IPS-NIHi11 (cell line): ENCODE measurements around the gene TMEM61.

ENCODE experiments used
- DNase-seq: peaks from one replicate; pipeline ENCODE4 v3.0.0; 2012; ENCODE audit warnings: mixed read lengths, low spot score

TMEM61 gene

DNA sequence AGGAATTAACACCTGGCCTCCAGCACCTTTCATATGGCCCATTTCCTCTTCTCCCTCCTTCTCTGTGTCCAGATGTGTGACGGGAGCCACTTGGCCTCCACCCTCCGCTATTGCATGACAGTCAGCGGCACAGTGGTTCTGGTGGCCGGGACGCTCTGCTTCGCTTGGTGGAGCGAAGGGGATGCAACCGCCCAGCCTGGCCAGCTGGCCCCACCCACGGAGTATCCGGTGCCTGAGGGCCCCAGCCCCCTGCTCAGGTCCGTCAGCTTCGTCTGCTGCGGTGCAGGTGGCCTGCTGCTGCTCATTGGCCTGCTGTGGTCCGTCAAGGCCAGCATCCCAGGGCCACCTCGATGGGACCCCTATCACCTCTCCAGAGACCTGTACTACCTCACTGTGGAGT is 5.6 kb downstream of the TMEM61 start:
- DNase-seq, result no peak

DNA sequence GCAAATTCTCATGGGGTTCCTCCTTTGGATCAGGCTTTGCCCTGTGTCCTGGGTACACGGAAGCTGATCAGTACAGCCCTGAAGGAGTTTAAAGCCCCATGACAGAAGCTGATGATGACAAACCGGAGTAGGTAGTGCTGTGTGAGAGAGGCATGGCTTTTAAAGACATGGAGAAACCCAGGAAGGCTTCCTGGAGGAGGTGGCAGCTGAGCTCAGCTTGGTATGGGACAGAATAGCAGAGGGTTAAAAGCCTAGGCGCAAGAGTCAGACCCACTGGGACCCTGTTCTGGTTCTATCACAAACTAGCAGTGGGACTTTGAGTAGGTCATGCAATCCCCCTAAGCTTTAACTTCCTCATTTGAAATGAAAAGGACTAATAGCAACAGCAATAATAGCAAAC is 6.1 kb downstream of the TMEM61 start:
- no peak for DNase-seq

DNA sequence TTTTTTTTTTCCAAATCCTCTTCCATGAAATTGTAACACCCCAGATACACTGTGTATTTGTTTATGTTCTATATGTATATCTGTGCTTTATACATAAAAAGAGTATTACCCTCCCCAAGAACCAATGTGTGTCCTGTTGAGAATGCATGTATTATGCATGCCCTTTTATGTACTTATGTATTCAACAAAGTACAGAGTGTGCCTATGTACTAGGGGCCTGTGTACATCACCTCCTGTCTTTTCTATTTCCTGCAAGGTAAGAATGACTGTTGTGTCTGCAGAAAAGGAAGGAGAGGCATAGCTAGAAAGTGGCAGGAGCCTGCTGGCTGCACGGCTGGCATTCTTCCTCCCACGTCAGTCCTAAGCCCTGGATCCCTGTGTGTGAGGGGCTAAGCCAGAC is 7.0 kb downstream of the TMEM61 start:
- DNase-seq, result no peak

DNA sequence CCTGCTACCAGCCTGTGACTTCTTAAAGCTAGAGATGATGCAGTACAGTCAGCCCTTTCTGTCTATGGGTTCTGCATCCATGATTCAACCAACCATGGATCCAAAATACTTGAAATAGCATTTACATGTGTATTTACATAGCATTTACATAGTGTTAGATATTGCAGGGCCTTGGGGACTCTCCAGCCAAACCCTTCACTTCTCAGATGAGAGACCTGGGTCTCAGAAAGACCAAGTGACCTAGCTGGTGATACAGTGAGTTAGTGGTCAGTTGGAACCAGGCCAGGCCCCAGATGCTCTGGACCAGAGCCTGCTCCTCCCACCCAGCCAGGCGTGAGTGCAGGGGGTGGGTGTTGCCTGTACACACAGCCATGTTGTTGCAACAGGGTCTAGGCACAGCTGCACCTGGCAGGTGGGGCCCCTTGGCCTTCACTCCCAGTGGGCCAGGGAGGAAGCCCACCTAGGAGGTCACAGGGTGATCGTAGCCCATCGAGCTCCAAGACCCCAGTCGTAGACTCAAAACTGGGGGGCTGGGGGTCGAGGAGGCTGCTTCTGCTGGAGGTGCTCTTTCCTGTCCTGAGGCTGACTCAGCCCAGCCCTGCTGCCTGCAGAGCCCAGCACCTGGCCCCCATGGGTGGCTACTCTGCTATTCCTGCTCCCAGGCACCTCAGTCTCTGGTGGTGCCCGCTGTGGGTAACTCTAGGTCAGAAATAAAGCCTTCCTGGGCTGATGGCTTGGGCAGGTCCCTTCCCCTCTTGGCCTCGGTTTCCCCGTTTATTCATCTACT is 7.7 kb downstream of the TMEM61 start:
- no peak for DNase-seq

DNA sequence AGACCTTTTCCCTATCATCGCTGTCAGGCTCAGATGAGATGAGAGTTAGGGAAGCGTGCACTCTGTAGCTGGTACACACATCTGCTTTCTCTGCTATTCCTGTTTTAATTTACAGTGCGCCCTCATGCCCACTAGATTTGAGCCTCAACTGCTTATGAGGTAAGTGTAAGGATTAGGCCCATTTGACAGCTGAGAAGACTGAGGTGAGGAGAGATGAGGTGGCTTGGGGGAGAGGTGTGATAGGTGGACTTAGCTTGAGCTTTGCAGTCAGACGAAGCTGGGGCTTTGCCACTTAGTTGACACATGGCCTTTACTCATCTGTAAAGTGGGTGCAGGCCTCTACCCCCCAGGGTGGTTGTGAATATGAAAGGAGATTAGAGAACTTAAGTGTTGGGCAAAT is 8.5 kb downstream of the TMEM61 start:
- DNase-seq, result no peak

DNA sequence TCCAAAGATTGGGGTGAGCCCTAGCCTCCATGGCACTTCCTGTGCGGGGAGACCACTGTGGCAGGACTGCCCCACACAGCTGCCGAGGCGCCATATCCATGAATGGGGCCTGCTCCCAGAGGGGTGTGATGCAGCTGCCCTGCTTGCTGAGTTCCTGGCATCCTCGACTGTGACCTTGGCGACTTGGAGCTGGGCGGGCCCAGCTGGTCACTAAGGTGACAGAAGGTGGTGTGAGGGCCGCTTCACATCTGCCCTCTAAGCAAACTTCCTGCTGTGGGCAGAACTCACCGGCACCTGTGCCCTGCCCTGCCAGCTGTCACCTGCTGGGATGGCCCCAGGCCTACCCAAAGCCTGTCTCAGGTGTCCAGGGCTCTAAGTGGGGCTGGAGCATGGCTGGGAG is 9.0 kb downstream of the TMEM61 start:
- DNase-seq, result no peak

DNA sequence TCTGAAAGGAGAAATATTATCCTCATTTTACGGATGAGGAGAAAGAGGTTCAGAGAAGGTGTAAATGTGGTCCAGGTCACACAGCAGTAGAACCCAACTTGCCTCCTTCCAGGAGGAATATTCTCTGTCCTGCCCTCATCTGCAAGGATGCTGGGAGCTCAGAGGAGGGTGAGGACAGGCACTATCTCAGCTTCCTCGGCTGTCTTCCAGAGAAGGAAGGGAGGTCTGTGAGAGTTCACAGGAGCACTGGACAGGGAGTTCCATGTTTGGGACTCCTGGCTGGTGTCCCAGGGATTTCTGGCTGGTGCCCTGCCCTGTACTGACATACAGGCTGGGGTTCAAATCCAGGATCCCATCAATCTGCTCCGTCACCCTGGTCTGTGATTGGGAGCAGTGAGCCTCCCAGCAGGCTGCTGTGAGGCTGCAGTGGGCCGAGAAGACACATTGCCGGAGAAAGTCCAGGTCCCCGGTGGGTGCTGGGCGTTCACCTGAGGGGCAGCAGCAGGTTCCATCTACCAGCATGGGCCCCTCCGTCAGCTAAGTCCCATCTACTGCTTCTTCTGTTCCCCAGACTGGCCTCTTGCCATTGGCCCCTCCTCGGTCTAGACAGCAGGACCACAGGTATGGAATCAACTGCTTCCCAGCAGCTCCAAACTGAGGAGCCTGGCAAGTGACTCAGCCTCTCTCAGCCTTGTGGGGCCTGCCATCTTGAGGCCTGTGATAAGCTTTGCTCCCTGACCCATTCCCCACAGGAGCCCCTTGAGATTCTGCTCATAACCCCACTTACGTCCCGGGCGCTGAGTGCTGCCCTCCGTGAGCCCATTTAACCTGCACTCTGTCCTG is 9.8 kb downstream of the TMEM61 start:
- DNase-seq, result no peak

DNA sequence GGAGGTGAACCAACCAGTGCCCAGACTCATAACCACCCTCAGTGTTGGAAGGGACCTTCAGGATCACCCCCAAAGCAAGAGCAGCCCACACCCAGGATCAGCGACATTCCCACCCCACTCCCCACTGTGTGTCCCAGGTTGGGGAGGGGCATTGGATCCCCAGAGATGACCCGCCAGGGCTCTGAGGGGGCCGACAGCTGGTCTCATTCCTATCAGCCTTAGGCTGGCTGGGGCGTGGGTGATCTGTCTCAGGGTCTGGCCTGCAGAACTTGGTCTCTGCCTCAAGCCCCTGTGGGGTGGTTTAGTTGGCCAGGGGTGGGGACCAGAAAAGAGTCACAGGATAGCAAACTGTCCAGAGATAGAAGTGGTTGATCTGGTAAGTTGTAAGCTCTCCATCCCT is 10.5 kb downstream of the TMEM61 start:
- DNase-seq, result no peak

DNA sequence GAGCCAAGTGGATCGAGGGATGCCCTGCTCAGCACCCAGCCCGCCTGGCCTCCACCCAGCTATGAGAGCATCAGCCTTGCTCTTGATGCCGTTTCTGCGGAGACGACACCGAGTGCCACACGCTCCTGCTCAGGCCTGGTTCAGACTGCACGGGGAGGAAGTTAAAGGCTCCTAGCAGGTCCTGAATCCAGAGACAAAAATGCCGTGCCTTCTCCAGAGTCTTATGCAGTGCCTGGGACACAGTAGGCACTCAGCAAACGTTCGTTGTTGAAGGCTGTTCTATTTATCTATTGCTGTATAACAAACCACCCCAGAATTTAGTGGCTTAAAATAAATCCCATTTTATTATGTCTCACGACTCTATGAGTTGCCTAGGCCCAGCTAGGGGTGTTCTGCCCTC is 11.5 kb downstream of the TMEM61 start:
- DNase-seq, result no peak

DNA sequence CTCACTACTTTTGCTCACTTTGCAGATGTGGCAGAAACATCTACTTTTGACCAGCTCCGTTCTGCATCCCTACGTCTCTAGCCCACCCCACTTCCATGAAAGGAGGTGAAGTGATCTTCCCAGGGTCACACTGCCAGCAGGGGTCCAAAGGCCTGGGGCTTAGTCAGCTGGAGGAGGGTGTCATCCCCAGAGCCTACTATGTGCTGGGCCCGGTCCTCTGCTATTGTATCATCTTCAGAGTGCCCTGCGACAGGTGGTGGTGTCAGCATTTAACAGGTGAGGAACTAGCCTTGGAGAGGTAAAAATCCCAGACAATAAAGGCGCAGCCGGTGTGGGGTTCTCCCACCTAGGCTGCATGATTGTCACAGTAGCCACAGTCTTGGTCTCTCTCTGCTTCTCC is 12.7 kb downstream of the TMEM61 start:
- DNase-seq, result no peak

DNA sequence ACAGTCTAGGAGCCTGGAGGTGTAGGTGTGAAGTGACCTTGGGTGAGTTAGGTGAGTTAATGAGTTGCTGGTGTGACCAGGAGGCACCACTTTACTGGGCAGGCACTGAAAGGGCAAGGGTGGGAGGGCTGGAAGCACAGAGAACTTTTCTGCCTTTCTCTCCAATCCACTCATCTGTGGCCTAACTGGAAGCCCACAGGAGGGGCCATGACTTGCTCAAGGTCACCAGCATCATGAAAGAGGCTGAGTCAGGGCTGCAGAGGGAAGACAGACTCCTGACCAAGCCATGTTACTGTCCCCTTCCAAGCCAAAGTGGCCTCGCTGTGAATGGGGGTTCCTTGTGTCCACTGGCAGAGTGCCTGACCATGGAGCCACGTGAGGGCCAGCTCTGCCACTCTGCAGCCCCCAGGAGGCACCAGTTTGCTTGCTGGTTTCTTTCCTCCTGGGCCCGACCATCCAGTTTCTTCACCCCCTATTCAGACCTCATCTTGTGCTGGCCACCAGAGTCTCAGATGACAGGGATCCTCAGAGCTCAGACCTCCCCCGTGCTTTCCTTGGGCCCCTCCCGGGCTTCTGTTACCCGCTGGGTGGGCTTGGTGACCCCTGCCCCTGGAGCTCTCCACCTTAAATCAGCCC is 14.0 kb downstream of the TMEM61 start:
- DNase-seq, result no peak

DNA sequence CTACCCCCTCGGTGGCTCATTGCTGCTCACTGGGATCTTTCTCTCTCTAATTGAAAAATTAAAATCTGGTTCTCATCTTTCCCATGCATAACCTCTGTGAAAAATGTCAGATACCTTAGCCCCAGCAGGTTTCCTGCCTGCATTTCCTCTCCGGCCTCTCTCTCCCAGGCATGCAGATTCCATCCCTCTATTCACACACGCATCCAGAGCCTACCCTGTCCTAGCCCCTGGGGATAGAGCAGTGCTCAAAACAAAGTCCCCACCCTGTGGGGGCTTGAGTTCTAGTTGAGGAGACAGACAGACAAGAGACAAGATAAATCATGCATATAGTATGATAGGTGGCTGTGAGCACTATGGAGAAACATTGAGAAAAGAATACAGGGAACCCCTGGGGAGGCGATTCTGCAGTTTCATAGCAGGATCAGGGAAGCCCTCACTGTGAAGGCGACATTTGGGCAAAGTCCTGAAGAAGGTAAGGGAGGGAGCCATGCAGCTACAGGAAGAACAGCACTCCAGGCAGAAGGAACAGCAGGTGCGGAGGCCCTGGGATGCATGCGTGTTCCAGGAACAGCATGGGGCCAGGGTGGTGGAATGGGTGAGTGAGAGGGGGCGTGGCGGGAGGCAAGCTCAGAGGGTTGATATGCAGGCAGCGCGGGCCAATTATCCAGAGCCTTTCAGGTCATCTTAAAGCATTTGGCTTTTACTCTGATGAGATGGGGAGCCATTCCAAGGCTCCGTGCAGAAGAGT is 14.8 kb downstream of the TMEM61 start:
- DNase-seq, result no peak

DNA sequence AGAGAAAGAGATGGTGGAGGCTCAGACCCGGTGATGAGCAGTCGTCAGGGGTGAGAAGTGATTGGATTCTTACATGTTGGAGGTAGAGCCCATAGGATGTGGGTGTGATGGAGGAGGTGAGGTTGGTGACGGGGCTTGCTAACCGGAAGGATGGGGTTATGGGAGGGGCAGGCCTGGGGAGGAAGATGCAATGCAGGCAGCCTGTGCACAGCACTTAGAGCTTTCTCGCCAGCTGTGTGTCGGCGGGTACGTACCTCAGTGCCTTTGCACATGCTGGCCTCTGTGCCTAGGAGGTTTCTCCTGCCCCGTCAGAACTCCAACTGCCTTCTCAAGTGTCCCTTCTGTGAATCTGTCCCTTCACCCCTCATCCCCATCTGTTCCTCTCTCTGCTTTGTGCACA is 15.4 kb downstream of the TMEM61 start:
- DNase-seq, result no peak

DNA sequence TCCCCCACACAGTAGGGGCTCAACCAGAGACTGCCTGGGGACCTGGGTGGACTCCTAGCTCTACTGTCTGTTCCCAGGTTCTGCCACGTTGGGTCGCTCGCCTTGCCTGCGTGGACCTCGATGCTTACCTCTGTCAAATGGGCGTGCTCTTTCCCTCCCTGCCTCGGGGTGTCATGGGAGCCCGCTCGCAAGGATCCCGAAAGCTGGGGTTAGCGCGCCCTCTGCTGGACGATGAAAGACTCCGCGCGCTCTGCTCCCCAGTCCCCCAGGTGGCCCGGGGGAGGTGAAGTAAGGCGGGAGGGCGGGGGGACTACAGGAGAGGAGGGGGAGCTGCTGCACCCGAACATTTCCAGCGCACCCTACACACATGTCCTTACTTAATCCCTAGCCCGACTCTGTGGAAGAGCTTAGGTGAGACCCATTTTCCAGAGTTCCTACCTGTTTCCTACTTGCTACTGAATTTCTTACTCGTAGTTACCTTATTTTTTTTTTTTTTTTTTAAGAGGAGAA is 16.0 kb downstream of the TMEM61 start:
- peak; percentile 95 for DNase-seq

DNA sequence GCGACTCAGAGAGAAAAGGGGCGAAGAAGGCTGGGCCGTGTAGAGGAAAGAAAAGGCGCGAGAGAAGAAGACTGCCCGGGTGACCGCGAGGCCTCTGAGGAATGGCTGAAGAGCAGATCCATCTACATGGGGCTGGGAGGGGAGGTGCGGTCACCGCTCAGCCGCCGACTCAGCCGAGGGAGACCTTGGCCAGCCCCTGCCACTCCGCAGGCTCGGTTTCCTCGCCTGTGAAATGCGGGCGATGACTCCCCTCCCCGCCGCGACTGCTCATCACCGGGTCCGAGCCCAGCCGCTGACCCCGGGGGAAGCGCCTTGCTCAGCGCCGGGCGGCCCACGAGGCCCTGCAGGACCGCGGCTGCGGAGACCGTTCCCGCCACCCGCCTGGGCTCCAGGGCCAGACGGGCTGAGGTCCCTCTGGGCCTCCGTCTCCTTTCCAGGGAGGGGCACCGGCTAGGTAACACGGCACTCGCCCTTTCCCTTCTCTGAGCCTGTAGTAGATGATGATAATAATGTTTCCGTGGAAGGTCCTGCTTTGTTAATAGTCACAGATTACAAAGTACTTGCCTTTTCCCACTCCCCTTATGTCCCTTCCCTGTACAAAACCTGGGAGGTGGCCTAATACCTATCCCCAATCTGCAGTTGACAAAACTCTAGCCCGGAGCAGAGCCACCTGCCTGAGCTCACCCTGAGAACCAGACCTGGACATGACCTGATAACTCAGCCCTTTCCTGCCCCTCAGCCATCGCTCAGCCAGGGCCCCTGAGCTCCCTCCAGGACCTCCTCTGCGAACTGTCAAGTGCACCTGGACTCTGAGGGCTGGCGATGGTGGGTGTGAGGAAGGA is 16.7 kb downstream of the TMEM61 start:
- DNase-seq, result peak; percentile 54

DNA sequence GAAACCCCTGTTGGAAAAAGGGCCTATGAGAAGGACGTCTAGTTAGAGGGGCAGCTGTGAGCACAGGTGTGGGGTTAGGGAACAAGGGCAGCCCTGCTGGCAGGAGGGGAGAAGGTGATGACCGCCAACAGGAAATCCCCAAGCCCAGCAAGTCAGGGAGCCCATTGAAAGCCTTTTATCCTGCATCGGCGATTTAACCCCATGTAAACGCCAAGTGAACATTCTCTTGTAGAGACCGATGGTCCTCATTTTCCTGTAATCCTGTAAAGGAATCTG is 17.2 kb downstream of the TMEM61 start:
- DNase-seq, result no peak

DNA sequence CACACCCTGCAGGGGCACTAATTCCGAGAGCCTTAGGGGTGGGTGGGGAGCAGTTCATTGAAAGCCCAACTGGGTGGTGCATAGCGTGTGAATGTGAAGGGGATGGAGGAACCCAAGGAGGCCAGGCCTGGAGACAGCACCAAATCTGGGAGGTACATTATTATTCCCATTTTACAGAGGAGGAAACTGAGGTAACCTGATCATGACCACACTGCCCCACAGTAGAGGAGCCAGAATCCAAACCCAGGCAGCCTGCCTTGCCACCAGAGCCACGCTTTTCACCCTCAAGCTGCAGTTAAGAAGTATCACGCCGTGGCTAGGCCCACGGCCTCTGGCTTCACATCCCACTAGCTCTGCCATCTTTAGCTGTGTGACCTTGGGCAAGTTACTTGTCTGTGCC is 17.7 kb downstream of the TMEM61 start:
- no peak for DNase-seq

DNA sequence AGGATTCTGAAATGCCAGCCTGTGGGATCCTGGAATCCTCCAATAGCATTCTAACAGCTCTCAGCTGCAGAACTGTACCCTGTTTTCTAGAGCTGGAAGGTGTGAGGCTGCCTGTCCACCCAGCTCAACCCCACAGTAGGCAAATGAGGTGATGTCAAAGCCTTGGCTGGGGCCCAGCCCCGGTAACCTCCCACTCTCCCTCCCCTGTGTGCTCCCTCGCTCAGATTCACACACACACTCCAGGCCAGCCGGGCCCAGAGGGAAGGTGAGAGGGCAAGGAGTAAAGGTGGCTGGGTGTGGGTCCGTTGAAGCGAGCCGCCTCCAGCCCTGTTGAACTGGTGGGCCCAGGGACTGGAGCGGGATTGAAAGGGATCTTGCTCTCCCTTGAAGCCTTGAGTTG is 18.2 kb downstream of the TMEM61 start, which contains the start of gene BSND:
Gene BSND (plus strand): TSS at position 257 of the 400 bp plus-strand sequence. CDS start 254 bp downstream, outside the sequence.
- DNase-seq, result no peak

DNA sequence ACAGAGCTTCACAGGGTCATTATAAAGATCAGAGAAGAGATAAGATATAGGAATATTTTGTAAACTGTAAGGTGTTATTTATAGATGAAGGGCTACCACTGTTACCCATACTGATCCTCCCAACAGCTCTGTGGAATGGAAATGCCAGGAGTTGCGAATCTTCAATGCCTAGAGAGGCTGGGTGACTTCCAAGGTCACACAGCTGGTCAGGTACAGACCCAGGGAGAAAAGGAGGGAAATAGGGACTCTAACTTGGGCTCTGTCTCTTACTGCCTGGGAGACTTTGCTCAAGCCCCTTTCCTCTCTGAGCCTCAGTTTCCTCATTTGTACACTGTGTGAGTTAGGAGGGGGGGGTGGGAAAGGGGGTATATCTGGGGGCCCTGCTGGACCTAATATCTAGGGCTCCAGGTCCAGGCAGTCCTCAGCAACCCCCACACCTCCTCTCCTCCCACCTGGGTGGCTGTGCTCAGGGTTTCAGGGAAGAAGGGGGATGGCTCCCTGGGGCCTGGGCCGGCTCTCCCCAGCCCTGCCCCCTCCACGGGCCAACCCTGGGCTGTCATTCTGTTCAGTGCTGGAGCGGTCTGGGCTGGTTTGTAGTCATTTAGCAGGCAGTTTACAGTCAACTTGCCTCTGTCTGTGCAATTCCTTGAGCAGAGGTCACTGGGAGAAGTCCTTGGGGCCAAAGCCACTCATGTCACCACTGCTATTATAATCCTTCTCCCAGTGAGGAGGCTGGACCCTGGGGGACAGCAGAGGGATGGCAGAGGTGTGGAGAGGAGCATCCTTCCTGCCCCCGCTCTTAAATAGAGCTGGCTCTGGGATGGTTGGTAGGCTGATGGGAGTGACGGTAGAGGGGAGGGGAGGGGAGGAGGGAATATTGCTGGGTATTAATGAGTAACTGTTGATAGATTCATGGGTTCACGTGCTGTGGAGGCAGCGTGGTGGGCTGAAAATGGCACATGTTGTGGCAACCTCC is 20.0 kb downstream of the TMEM61 start:
- DNase-seq, result no peak

DNA sequence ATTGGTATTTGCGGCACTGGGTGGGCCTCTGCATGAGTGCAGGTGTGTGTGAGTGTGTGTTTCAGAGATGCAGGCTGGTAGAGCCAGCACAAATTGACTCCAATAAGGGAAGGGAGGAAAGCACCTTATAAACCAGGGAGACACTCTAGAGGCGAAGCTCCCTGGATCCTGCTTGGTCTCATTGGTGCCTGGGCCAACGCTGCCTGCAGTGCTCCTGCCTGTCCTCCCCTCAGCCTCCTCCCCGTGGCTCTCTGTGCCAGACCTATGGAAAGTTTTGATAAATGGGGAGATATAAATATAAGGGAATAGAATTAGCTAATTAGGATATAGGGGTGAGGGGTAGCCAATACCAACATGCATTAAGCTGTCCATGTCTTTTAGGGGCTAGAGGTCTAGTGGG is 20.9 kb downstream of the TMEM61 start:
- DNase-seq, result no peak
